Measurements from ENCODE around the gene PLK1.

Gene PLK1

DNA sequence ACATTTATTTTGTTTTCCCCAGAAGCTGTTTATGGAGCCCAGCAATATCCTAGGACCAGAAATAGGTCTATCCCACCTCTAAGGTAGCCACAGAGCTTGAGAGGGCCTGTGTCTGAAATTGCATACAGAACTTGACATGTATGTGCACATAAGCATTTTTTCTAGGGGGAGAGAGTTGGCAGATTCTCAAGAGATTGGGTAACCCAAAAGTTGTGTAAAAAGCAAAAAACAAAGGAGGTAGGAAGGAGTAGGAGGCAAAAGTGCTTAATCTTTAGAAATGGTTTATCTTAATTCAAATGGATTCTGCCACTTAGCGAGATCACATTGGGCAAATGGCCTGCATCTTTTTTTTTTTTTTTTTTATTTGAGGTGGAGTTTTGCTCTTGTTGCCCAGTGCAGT, 3.5 kb downstream of the PLK1 start:
- Histone ChIP-seq H3K18ac (ENCODE audit: low read length) (no peak overlapping the region), H3K4me3 (ENCODE audit: low read length in 2 of 2) (no peak overlapping the region), H3K9ac (ENCODE audit: low read depth, low read length, poor library complexity) (no peak overlapping the region), H2BK5ac (ENCODE audit: low read length) (no peak overlapping the region), H2BK12ac (ENCODE audit: low read length) (no peak overlapping the region), H2BK15ac (ENCODE audit: low read length) (no peak overlapping the region), H2AK5ac (ENCODE audit: low read depth, low read length) (no peak overlapping the region), H3K4me1 (ENCODE audit: control insufficient read depth in 2 of 2, insufficient read depth in 1 of 2, low read depth in 1 of 2, low read length in 2 of 2) (peaks cover 14% of the 10 kb centered on the region in 2 donors), H2BK120ac (ENCODE audit: low read depth, low read length) (no peak overlapping the region), H3K27me3 (ENCODE audit: control insufficient read depth in 3 of 3, insufficient read depth in 3 of 3, low read depth in 1 of 3, low read length in 3 of 3) (no peaks in the 10 kb centered on the region), H3K36me3 (replicated peaks in 1 of 2; ENCODE audit: control insufficient read depth in 2 of 2, insufficient read depth in 2 of 2, low read length in 2 of 2) (peaks cover 39 to 78% of the 10 kb centered on the region in 2 donors), H3K4me2 (ENCODE audit: insufficient read depth, low read length, poor library complexity, severe bottlenecking) (no peak overlapping the region), H2AFZ (ENCODE audit: low read length) (no peak overlapping the region), H3K79me1 (ENCODE audit: low read depth, low read length) (peaks cover 10% of the 10 kb centered on the region), H3K27ac (replicated peaks; ENCODE audit: low read length) (no peak overlapping the region), H4K8ac (ENCODE audit: low read depth, low read length) (no peak overlapping the region), H3K9me3 (replicated peaks in 1 of 2; ENCODE audit: control insufficient read depth in 2 of 2, insufficient read depth in 1 of 2, low read depth in 1 of 2, low read length in 2 of 2) (no peaks in the 10 kb centered on the region), H3K14ac (ENCODE audit: low read length) (no peak overlapping the region), H3K4ac (ENCODE audit: low read length) (no peak overlapping the region), H3K23ac (ENCODE audit: low read depth, low read length, poor library complexity) (no peak overlapping the region), H4K91ac (ENCODE audit: low read depth, low read length, poor library complexity) (no peak overlapping the region)
- DNase-seq (ENCODE audit: low spot score): no peak
- WGBS, 2 donors (ENCODE audit: extremely low coverage in 2 of 2, insufficient read length in 2 of 2, insufficient replicate concordance in 1 of 2): no CpG with 5 or more reads among the region's 1 CpG

DNA sequence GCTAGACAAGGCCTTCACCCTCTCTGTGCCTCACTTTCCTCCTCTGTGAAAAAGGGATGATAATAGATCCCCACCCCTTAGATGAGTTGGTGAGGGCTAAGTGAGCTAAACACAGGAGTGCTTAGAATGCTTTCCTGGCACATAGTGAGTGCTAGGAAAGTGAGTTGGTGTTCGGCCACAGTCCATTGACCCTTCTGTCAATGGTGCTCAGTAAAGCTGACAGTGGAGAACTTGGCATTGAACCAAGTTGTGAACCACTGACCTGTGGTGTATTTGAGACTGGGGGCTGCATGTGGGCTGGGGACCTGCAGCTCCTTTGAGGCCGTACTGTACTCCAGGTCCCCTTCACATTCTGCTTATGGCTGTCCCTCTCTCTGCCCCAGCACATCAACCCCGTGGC, 4.8 kb downstream of the PLK1 start:
- Histone ChIP-seq H2AFZ (ENCODE audit: low read length) (no peak overlapping the region), H2BK5ac (ENCODE audit: low read length) (no peak overlapping the region), H3K4ac (ENCODE audit: low read length) (no peak overlapping the region), H3K18ac (ENCODE audit: low read length) (no peak overlapping the region), H3K4me3 (ENCODE audit: low read length in 2 of 2) (no peak overlapping the region), H3K4me2 (ENCODE audit: insufficient read depth, low read length, poor library complexity, severe bottlenecking) (no peak overlapping the region), H3K9ac (ENCODE audit: low read depth, low read length, poor library complexity) (no peak overlapping the region), H2BK12ac (ENCODE audit: low read length) (no peak overlapping the region), H3K23ac (ENCODE audit: low read depth, low read length, poor library complexity) (no peak overlapping the region), H3K4me1 (ENCODE audit: control insufficient read depth in 2 of 2, insufficient read depth in 1 of 2, low read depth in 1 of 2, low read length in 2 of 2) (peaks cover 10 to 14% of the 10 kb centered on the region in 2 donors), H2AK5ac (ENCODE audit: low read depth, low read length) (no peak overlapping the region), H3K14ac (ENCODE audit: low read length) (no peak overlapping the region), H4K8ac (ENCODE audit: low read depth, low read length) (no peak overlapping the region), H3K27me3 (ENCODE audit: control insufficient read depth in 3 of 3, insufficient read depth in 3 of 3, low read depth in 1 of 3, low read length in 3 of 3) (no peaks in the 10 kb centered on the region), H3K36me3 (replicated peaks in 1 of 2; ENCODE audit: control insufficient read depth in 2 of 2, insufficient read depth in 2 of 2, low read length in 2 of 2) (peaks cover 52 to 88% of the 10 kb centered on the region in 2 donors), H4K91ac (ENCODE audit: low read depth, low read length, poor library complexity) (no peak overlapping the region), H2BK120ac (ENCODE audit: low read depth, low read length) (no peak overlapping the region), H3K9me3 (replicated peaks in 1 of 2; ENCODE audit: control insufficient read depth in 2 of 2, insufficient read depth in 1 of 2, low read depth in 1 of 2, low read length in 2 of 2) (no peaks in the 10 kb centered on the region), H2BK15ac (ENCODE audit: low read length) (no peak overlapping the region), H3K79me1 (ENCODE audit: low read depth, low read length) (peaks cover 13% of the 10 kb centered on the region), H3K27ac (replicated peaks; ENCODE audit: low read length) (no peak overlapping the region)
- no peak for DNase-seq (ENCODE audit: low spot score)
- no CpG with 5 or more reads among the region's 3 CpGs for WGBS, 2 donors (ENCODE audit: extremely low coverage in 2 of 2, insufficient read length in 2 of 2, insufficient replicate concordance in 1 of 2)

DNA sequence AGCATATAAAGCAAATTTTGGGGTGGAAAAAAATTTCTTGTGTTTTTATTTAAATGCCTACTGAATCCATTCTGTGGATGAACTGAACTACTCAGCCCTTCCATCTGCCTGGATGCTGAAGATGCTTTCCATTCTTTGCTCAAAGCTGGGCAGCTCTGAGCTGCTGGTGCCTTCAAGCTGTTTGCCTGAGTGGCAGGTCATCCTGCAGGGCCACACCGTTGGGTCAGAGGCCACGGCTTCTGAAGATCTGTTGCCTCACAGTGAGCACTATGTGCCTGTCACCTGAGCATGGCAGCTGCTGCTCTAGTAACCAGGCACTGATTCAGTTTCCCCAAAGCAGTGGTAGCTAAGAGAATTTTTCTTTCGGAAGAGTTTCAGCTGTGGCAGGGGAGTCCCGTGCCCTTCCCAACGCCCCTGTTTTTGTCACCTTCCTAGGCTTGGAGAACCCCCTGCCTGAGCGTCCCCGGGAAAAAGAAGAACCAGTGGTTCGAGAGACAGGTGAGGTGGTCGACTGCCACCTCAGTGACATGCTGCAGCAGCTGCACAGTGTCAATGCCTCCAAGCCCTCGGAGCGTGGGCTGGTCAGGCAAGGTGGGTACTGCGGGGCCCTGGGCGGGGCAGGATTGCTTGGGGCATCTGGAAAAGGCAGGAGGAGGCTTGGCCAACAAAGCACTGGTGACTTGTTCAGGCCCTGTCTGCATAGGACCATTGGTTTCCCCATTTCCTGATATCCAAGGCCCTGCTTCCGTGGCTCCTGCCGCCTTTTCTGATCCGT, 8.5 kb downstream of the PLK1 start:
- Histone ChIP-seq H2BK5ac (ENCODE audit: low read length) (no peak overlapping the region), H3K4me2 (ENCODE audit: insufficient read depth, low read length, poor library complexity, severe bottlenecking) (no peak overlapping the region), H3K27ac (replicated peaks; ENCODE audit: low read length) (no peak overlapping the region), H3K27me3 (ENCODE audit: control insufficient read depth in 3 of 3, insufficient read depth in 3 of 3, low read depth in 1 of 3, low read length in 3 of 3) (no peaks in the 10 kb centered on the region), H4K8ac (ENCODE audit: low read depth, low read length) (no peak overlapping the region), H3K79me1 (ENCODE audit: low read depth, low read length) (peaks cover 8% of the 10 kb centered on the region), H2AK5ac (ENCODE audit: low read depth, low read length) (no peak overlapping the region), H3K14ac (ENCODE audit: low read length) (no peak overlapping the region), H3K4ac (ENCODE audit: low read length) (no peak overlapping the region), H3K23ac (ENCODE audit: low read depth, low read length, poor library complexity) (peak overlapping the region; percentile 9), H3K9ac (ENCODE audit: low read depth, low read length, poor library complexity) (no peak overlapping the region), H3K18ac (ENCODE audit: low read length) (no peak overlapping the region), H2BK15ac (ENCODE audit: low read length) (no peak overlapping the region), H3K4me3 (ENCODE audit: low read length in 2 of 2) (no peak overlapping the region), H2AFZ (ENCODE audit: low read length) (no peak overlapping the region), H3K9me3 (replicated peaks in 1 of 2; ENCODE audit: control insufficient read depth in 2 of 2, insufficient read depth in 1 of 2, low read depth in 1 of 2, low read length in 2 of 2) (no peaks in the 10 kb centered on the region), H3K36me3 (replicated peaks in 1 of 2; ENCODE audit: control insufficient read depth in 2 of 2, insufficient read depth in 2 of 2, low read length in 2 of 2) (peaks cover 59 to 99% of the 10 kb centered on the region in 2 donors), H3K4me1 (ENCODE audit: control insufficient read depth in 2 of 2, insufficient read depth in 1 of 2, low read depth in 1 of 2, low read length in 2 of 2) (no peaks in the 10 kb centered on the region), H4K91ac (ENCODE audit: low read depth, low read length, poor library complexity) (no peak overlapping the region), H2BK120ac (ENCODE audit: low read depth, low read length) (no peak overlapping the region), H2BK12ac (ENCODE audit: low read length) (no peak overlapping the region)
- no peak for DNase-seq (ENCODE audit: low spot score)
- WGBS, 2 donors (ENCODE audit: extremely low coverage in 2 of 2, insufficient read length in 2 of 2, insufficient replicate concordance in 1 of 2): no CpG with 5 or more reads among the region's 16 CpGs

DNA sequence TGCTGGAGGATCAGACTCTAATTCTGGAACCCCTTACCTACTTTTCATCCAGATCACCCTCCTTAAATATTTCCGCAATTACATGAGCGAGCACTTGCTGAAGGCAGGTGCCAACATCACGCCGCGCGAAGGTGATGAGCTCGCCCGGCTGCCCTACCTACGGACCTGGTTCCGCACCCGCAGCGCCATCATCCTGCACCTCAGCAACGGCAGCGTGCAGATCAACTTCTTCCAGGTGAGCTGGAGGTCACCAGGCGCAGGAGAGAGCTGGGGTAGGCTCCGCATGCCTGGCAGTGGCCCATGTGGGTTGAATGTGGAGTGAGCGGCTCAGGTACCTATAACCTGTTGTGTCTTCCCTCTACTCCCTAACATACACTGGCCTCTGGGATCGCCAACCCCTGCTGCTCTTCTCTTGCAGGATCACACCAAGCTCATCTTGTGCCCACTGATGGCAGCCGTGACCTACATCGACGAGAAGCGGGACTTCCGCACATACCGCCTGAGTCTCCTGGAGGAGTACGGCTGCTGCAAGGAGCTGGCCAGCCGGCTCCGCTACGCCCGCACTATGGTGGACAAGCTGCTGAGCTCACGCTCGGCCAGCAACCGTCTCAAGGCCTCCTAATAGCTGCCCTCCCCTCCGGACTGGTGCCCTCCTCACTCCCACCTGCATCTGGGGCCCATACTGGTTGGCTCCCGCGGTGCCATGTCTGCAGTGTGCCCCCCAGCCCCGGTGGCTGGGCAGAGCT, 10.9 kb downstream of the PLK1 start:
- Histone ChIP-seq H3K36me3 (replicated peaks in 1 of 2; ENCODE audit: control insufficient read depth in 2 of 2, insufficient read depth in 2 of 2, low read length in 2 of 2) (peaks cover 50 to 79% of the 10 kb centered on the region in 2 donors), H3K79me1 (ENCODE audit: low read depth, low read length) (peaks cover 8% of the 10 kb centered on the region), H3K4ac (ENCODE audit: low read length) (no peak overlapping the region), H3K4me1 (ENCODE audit: control insufficient read depth in 2 of 2, insufficient read depth in 1 of 2, low read depth in 1 of 2, low read length in 2 of 2) (peaks cover 0 to 8% of the 10 kb centered on the region in 2 donors), H3K27me3 (ENCODE audit: control insufficient read depth in 3 of 3, insufficient read depth in 3 of 3, low read depth in 1 of 3, low read length in 3 of 3) (no peaks in the 10 kb centered on the region), H3K14ac (ENCODE audit: low read length) (no peak overlapping the region), H3K4me3 (ENCODE audit: low read length in 2 of 2) (no peak overlapping the region), H4K91ac (ENCODE audit: low read depth, low read length, poor library complexity) (no peak overlapping the region), H3K4me2 (ENCODE audit: insufficient read depth, low read length, poor library complexity, severe bottlenecking) (no peak overlapping the region), H3K18ac (ENCODE audit: low read length) (no peak overlapping the region), H2AK5ac (ENCODE audit: low read depth, low read length) (no peak overlapping the region), H2BK15ac (ENCODE audit: low read length) (no peak overlapping the region), H2BK120ac (ENCODE audit: low read depth, low read length) (no peak overlapping the region), H2BK5ac (ENCODE audit: low read length) (peak overlapping the region; percentile 39), H3K27ac (replicated peaks; ENCODE audit: low read length) (no peak overlapping the region), H3K9me3 (replicated peaks in 1 of 2; ENCODE audit: control insufficient read depth in 2 of 2, insufficient read depth in 1 of 2, low read depth in 1 of 2, low read length in 2 of 2) (no peaks in the 10 kb centered on the region), H2AFZ (ENCODE audit: low read length) (no peak overlapping the region), H2BK12ac (ENCODE audit: low read length) (peak overlapping the region; percentile 41), H4K8ac (ENCODE audit: low read depth, low read length) (no peak overlapping the region), H3K23ac (ENCODE audit: low read depth, low read length, poor library complexity) (no peak overlapping the region), H3K9ac (ENCODE audit: low read depth, low read length, poor library complexity) (no peak overlapping the region)
- no CpG with 5 or more reads among the region's 36 CpGs for WGBS, 2 donors (ENCODE audit: extremely low coverage in 2 of 2, insufficient read length in 2 of 2, insufficient replicate concordance in 1 of 2)
- no peak for DNase-seq (ENCODE audit: low spot score)
